GM12874 (cell line): ENCODE results near the gene FLOT1.

ENCODE experiments used
- TF ChIP-seq, protein P1 (sequence below): IDR thresholded peaks from 2 replicates; pipeline ENCODE4 v1.5.1; 2011; ENCODE audit warnings: low read depth, mild to moderate bottlenecking, control low read depth, low read length, moderate library complexity; ENCODE audit not compliant: insufficient read depth

The FLOT1 gene

DNA sequence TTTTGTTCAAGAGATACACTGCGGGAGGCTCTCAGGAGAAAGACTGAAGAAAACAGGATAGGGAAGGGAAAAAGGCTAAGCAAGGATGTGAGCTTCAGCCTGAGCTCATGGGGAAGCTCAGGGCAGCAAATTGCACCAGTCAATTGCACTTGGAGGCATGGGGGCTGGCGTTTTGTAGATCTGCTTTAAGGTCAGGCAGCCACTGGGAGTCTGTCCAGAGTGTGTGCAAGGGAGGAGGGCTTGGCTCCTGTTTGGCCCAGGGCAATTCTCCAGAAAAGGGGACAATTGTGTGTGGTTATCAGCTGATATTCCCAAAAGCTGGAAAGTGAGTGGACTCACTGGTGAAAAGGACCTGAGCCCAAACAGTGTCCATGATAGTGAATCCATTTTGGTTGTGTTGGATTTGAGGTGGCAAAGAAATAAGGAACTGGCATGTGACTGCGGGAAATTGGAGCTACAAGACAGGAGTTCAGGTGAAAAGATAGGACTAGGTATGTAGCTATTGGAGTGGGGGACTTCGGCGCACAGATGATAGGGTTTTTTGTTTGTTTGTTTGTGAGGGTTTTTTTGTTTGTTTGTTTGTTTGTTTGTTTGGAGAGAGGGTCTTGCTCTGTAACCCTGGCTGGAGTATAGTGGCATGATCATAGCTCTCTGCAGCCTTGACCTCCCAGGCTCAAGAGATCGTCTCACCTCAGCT is 24.1 kb upstream of the FLOT1 start:
- TF ChIP-seq, protein P1, sequence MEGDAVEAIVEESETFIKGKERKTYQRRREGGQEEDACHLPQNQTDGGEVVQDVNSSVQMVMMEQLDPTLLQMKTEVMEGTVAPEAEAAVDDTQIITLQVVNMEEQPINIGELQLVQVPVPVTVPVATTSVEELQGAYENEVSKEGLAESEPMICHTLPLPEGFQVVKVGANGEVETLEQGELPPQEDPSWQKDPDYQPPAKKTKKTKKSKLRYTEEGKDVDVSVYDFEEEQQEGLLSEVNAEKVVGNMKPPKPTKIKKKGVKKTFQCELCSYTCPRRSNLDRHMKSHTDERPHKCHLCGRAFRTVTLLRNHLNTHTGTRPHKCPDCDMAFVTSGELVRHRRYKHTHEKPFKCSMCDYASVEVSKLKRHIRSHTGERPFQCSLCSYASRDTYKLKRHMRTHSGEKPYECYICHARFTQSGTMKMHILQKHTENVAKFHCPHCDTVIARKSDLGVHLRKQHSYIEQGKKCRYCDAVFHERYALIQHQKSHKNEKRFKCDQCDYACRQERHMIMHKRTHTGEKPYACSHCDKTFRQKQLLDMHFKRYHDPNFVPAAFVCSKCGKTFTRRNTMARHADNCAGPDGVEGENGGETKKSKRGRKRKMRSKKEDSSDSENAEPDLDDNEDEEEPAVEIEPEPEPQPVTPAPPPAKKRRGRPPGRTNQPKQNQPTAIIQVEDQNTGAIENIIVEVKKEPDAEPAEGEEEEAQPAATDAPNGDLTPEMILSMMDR, result no peak

DNA sequence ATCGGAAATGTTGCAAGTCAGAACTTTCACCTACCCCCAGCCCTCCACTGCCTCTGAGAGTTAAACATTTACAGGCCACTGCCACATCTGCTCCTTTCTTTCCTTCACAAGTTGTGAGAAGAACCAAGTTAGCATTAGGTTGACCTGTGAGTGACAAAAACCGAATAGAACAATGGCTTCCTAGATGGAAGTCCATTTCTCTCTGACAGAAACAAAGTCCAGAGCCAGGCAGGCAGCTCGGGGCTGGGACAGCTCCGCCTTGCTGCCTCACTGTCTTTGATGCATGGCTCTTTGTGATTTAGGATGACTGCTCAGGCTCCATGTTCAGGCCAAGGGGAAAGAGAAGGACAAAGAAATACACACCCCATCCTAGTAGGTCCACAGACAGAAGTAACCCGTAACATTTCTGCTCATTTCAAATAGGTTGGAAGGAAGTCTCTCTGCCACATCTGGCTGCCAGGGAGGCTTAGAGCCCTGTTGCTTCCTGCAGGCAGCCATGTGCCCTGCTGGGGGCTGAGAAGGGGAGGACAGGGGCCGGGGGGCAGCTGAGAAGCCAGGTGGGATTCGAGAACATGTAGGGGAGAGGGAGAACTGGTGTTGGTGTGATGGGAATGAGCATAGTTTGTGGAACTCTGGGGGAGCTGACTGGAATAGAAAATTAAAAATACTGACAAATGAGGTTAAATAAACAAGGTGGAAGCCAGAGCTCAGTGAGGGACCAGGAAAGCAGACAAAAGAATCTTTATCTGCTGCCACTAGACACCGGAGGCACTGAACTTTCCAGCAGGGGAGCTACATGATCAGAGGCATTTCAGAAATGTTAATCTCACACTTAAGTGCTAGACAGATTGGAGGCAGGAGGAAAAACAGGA is 21.4 kb upstream of the FLOT1 start:
- TF ChIP-seq, protein P1, result no peak

DNA sequence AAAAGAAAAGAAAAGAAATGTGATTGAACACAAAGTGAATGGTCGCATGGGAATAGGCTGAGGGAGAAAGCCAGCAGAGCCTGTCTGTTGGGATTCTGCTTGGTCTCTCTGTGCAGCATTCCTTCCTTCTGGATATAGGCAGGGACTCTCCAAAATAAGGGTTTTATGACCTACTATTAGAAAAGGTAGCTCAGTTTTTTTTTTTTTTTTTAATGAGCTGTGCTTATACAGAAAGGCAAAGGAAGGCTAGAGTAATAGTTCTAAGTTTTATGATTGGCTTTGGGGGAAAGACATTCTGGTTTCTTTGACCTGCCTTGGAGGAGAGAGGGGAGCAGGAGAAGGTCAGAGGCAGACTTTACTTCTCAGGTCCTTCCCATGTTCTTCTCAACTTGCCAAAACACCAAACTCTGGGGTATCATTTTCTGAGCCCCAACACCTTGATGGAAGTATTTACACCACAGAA is 20.7 kb upstream of the FLOT1 start:
- TF ChIP-seq, protein P1, result no peak

DNA sequence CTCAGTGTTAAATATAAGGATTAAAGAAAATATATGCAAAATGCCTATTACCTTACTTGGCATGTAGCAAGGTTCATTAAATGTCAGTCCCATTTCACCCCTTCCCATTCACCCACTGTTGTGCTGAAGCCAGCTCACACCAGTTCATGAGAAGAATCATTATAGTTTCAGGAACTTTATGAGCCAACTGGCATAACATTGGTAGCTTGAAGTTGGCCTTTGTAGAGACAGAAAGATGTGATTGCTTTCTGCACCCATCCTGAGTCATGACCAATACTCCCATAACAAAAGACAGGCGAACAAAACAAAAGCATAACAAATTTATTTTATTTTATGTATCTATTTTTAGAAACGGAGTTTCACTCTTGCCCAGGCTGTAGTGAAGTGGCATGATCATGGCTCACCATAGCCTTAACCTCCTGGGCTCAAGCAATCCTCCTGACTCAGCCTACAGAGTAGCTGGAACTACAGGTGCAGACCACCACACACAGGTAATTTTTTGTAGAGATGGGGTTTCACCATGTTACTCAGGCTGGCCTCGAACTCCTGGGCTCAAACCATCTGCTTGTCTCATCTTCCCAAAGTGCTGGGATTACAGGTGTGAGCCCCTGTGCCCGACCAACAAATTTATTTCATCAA is 19.4 kb upstream of the FLOT1 start:
- TF ChIP-seq, protein P1, result no peak

DNA sequence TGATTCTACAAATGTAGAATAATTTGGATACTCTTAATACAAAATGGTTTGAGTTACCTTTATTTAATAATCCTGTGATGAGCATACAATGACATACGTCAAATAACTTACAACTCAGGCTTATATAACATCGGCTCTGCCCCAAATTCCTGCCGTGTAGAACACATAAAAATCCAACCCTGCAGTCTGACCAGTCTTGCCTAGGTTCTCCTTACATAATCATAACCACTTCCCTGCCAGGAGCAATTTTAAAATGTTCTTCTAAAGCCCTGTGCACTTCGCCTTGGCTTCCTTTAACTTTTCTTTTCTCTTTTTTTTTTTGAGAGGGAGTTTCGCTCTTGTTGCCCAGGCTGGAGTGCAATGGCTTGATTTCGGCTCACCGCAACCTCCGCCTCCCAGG is 18.1 kb upstream of the FLOT1 start:
- TF ChIP-seq, protein P1, result no peak

DNA sequence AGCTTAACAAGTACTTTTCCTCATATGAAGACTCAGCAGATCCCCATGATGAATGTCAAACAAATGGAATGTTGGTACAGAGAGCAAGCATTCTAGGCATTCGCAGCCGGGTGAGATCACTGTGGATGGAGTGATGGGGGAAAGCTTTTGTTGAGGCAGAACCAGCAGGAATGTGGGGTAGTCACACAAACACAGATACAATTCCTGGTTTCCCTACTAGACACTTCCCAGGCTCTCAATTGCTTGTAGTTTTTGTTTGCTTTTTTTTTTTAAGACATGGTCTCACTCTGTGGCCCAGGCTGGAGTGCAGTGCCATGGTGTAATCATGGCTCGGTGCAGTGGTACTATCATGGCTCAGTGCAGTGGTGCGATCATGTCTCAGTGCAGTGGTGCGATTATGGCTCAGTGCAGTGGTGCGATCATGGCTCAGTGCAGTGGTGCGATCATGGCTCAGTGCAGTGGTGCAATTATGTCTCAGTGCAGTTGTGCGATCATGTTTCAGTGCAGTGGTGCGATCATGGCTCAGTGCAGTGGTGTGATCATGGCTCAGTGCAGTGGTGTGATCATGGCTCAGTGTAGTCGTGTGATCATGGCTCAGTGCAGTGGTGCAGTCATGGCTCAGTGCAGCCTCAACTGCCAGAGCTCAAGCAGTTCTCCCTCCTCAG is 17.2 kb upstream of the FLOT1 start:
- TF ChIP-seq, protein P1, result no peak

DNA sequence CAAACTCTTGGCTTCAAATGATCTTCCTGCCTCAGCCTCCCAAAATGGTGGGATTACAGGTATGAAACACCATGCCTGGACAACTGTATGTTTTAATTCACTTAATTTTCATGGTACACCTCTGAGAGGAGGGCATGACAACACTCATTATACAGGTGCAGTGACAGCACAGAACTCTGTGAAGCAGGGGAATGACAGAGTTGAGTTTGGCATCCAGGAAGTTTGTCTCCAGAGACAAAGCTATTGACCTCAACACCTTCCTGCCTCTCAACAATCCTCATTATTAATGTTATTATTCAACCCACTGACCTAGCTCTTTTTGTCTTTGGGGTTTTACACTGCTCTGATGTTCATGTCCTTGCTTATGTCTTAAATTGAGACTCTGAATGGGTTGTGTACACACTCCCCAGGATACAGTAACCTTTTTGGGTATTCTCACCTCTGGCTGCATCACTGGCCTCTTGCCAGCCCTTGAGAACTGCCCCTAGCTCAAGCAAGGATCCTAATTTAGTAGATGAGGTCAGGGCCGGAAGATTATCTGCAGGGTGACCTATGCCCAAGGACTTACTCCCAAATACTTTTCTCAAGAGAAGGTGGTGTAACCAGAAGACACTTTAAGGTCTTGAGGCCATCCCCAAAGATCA is 14.9 kb upstream of the FLOT1 start:
- TF ChIP-seq, protein P1, result no peak
